Muscle layer of colon (tissue), 2 donors: ENCODE data around the gene TBC1D1.

Experiments used
- H3K27ac ChIP-seq: one replicate; pipeline ENCODE4 v1.7.0; 2013; ENCODE audit warnings: low read depth, mild to moderate bottlenecking, low read length, moderate library complexity
- H3K27me3 ChIP-seq, 2 donors: one replicate each; pipeline ENCODE4 v1.7.0; 2013; ENCODE audit warnings: low read length in 2 of 2, mild to moderate bottlenecking in 2 of 2; ENCODE audit not compliant: insufficient read depth in 2 of 2, control insufficient read depth in 1 of 2
- H3K36me3 ChIP-seq: one replicate; pipeline ENCODE4 v1.7.0; 2013; ENCODE audit warnings: mild to moderate bottlenecking, low read length; ENCODE audit not compliant: insufficient read depth
- H3K4me1 ChIP-seq: one replicate; pipeline ENCODE4 v1.7.0; 2013; ENCODE audit warnings: mild to moderate bottlenecking, low read length; ENCODE audit not compliant: insufficient read depth
- H3K4me3 ChIP-seq, 2 donors: one replicate each; pipeline ENCODE4 v1.7.0; 2013; ENCODE audit warnings: low read length in 2 of 2, low read depth in 1 of 2, mild to moderate bottlenecking in 1 of 2, moderate library complexity in 1 of 2
- H3K9ac ChIP-seq: one replicate; pipeline ENCODE4 v1.7.0; 2013; ENCODE audit warnings: low read length
- H3K9me3 ChIP-seq: one replicate; pipeline ENCODE4 v1.7.0; 2013; ENCODE audit warnings: mild to moderate bottlenecking, low read length
- donor health status: abdominal sarcoma.
- donor health status: Adenocarcinoma of cecum.

TBC1D1 gene

DNA sequence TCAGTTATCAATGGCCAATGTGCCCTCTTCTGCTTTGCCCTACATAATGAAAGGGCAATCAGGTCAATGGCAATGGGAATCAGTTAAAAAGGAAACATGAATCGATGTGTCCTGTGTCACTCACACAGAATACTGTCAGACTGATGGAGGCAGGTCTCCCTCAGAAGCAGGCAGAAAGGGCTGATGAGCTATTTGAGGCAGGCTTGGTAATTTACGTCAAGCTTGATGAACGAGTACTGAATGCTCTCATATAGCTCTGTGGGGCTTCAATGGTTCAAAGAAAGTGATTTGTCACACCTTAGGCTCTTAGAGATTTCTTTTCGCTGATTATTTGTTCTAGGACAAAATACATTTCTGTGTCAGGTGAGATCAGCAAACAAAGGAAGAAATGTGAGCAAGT, 22.6 kb upstream of the TBC1D1 start:
- no peaks in the 10 kb centered on the region for H3K27me3 ChIP-seq
- no peak overlapping the region for H3K9ac ChIP-seq
- no peak overlapping the region for H3K4me3 ChIP-seq
- H3K4me1 ChIP-seq: peaks cover 16% of the 10 kb centered on the region
- H3K36me3 ChIP-seq: peaks cover 5% of the 10 kb centered on the region
- no peaks in the 10 kb centered on the region for H3K9me3 ChIP-seq
- no peak overlapping the region for H3K27ac ChIP-seq

DNA sequence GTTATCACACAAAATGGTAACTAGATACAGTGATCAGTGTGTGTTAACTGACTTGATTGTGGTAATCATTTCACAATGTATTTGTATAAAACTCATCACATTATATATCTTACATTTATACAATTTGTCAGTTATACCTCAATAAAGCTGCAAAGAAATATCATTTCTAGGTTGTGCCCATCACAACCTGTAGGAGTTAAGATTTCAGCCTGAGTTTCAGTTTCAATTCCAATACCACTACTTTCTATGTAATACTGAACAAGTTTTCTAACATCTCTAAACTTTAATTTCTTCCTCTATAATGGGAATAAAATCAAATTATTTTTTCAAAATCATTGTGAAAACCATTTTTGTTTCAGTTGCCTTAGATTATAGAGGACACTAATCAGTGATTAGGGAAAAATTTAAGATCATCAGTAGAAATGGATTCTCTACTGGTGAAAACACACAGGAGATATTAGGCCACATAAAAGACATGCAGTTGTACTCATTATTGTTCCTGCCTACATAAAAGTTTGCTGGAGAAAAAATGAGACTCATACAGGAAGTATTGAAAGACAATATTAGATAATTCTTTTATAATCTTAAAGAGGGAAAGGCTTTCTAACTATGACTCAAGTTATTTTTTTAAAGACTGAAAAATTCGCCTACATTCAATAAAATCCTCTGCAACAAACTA, 18.4 kb upstream of the TBC1D1 start:
- Histone ChIP-seq H3K9ac (no peak overlapping the region), H3K27ac (peak overlapping the region; percentile 54), H3K9me3 (no peaks in the 10 kb centered on the region), H3K36me3 (no peaks in the 10 kb centered on the region), H3K4me1 (peaks cover 40% of the 10 kb centered on the region), H3K4me3 (no peak overlapping the region), H3K27me3 (no peaks in the 10 kb centered on the region)

DNA sequence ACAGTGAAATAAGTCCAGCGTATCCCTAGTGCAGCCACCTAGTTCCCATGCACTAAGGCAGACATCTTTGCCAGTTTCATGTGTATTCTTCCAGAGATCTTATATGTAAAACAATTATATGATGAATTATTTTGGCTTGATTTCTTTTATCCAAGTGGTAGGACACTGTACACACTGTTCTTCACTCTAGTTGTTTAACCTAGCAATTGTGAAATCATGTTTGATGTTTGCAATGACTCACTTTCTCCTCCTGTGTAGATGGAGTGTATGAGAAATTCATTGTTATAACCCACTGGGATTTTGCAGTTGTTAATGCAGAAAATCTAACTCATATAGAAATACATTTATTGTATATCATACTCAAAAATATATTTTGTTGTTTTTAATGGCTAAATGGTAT, 17.5 kb upstream of the TBC1D1 start:
- Histone ChIP-seq H3K9me3 (no peaks in the 10 kb centered on the region), H3K27ac (peak overlapping the region; percentile 71), H3K9ac (no peak overlapping the region), H3K36me3 (no peaks in the 10 kb centered on the region), H3K4me3 (no peak overlapping the region), H3K4me1 (peaks cover 40% of the 10 kb centered on the region), H3K27me3 (no peaks in the 10 kb centered on the region)

DNA sequence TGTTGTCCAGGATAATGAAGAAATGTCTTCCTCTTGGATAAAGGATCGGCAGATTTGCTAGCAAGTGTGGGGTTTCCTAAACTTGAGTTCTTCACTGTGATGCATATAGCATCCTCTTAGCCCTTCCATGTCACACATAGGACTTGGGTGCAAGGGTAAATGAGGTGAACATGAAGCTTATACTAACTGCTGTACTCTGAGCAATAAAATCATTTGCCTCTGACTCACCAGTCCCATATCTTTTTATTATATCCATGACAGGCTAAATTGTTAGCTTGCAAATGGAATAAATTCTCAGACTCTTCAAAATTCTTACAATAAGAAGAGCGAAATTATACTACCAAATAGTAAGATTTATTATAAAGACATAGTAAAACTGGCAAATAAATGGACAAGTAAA, 14.7 kb upstream of the TBC1D1 start:
- Histone ChIP-seq H3K4me1 (peaks cover 40% of the 10 kb centered on the region), H3K27ac (peak overlapping the region; percentile 45), H3K27me3 (no peaks in the 10 kb centered on the region), H3K9me3 (no peaks in the 10 kb centered on the region), H3K4me3 (peak overlapping the region in 1 of 2 donors; percentile 23), H3K36me3 (no peaks in the 10 kb centered on the region), H3K9ac (no peak overlapping the region)

DNA sequence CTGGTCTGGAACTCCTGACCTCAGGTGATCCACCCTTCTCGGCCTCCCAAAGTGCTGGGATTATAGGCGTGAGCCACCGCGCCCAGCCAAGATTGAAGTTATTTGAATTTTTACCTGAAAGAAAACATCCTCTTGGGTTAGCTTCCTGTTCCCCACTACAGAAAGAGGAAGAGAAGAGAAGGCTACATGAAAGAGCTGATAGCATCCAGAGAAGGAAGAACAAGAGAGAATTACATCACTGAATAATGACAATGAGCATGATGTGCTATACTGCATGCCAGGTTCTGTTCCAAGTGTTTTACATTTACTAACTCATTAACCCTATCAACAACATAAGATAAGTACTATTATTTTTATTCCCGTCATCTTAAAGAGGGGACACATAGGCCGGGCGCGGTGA, 11.5 kb upstream of the TBC1D1 start:
- H3K27me3 ChIP-seq: no peaks in the 10 kb centered on the region
- H3K9me3 ChIP-seq: no peaks in the 10 kb centered on the region
- H3K4me3 ChIP-seq: no peak overlapping the region
- no peaks in the 10 kb centered on the region for H3K36me3 ChIP-seq
- no peak overlapping the region for H3K27ac ChIP-seq
- H3K9ac ChIP-seq: no peak overlapping the region
- peaks cover 43% of the 10 kb centered on the region for H3K4me1 ChIP-seq

DNA sequence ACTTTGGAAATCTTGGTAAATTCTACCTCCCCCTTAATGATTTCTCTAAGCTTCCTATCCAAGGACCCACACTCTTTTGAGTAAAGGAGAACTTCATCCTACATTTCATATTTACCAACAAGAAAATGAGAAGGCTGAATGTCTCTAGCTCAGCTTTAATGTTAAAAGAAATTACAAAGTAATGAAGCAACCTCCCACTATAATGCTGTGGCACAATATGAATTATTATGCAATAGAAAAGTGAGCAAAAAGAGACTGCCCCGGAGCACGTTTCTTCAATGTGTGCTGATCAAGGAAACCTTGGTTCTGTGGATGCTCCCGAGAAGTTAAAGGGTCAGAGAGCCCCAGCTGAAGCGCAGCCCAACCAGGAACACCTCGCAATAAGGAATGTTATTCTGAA, 9.1 kb upstream of the TBC1D1 start:
- H3K36me3 ChIP-seq: no peaks in the 10 kb centered on the region
- H3K27ac ChIP-seq: peak overlapping the region; percentile 48
- no peak overlapping the region for H3K4me3 ChIP-seq
- no peak overlapping the region for H3K9ac ChIP-seq
- H3K4me1 ChIP-seq: peaks cover 41% of the 10 kb centered on the region
- no peaks in the 10 kb centered on the region for H3K27me3 ChIP-seq
- H3K9me3 ChIP-seq: no peaks in the 10 kb centered on the region

DNA sequence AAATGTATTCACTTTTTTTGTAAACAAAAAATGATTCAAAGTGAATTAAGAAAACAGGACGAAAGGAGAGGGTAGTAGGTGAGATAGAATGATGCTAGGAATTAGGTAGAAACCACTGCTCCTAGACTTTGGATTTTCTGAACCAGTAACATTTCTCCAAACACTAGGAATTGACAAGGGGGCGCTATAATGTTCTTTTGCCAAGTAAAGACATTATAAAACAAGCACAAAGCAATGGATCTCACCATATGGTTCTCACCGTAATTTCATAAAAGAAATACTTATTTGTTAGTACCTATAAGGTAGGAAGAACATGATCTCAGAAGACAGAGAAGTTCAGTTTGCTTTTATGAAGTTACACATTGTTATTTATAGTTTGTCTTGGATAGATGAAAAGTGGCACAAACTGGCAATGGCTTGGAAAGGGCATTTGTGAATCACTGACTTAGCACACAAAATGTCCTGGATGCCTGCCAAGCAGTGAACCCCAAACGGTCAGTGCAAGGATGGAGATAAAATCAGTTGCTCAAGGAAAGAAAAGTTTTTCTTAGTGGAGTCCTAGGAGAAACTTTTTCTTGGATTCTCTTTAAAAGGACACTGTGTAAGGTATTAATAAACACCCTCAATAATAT, 8.1 kb upstream of the TBC1D1 start:
- Histone ChIP-seq H3K4me3 (no peak overlapping the region), H3K27me3 (no peaks in the 10 kb centered on the region), H3K4me1 (peaks cover 46% of the 10 kb centered on the region), H3K27ac (peak overlapping the region; percentile 29), H3K9me3 (no peaks in the 10 kb centered on the region), H3K9ac (no peak overlapping the region), H3K36me3 (no peaks in the 10 kb centered on the region)

DNA sequence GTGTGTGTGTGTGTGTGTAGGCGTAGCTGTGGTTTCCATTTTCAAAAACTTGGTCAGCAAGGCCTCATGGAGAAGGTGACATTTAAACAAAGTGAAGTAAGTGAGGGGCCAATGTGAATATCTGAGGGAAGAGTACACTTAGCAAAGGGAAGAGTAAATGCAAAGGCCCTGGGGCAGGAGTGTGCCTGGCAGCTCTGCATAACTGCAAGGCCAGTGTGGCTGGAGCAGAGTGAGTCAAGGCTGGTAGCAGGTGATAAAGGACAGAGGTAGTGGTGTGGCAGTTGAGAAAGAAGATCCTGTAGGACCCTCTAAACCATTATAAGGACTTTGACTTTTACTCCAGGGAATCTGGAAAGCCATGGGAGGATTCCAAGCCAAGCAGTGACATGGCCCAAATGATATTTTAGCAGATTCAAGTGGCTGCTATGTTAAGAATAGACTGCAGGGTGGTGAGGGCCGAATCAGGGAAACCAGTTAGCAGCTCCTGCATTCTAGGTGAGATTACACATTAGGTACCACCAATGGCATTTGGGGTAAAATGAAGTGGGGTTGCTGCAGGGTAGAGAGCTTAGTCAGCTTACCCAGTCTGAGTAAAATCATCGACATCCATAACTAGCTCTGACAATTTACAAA, 5.9 kb upstream of the TBC1D1 start:
- H3K27ac ChIP-seq: peak overlapping the region; percentile 80
- H3K4me3 ChIP-seq: no peak overlapping the region
- H3K36me3 ChIP-seq: no peaks in the 10 kb centered on the region
- no peaks in the 10 kb centered on the region for H3K27me3 ChIP-seq
- H3K9me3 ChIP-seq: no peaks in the 10 kb centered on the region
- no peak overlapping the region for H3K9ac ChIP-seq
- peaks cover 68% of the 10 kb centered on the region for H3K4me1 ChIP-seq

DNA sequence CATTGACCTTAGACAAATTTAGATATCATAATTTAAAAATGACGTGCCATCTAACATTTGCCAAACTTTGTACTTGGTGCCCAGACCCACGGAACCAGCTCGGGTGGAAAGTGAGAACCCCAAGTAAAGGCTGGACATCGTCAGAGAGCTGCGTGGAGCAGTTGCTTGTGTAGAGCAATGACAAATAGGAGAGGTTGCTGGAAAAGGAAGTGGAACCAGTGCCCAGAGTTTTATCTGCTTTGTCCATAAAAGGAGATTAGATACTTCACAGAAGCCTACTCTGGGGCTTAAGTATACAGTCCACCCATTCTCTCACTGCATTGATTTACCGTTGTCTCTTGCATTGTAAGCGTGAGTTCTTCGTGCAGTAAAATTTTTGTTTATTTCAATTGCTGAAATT, 5.4 kb upstream of the TBC1D1 start:
- Histone ChIP-seq H3K4me3 (no peak overlapping the region), H3K36me3 (no peaks in the 10 kb centered on the region), H3K9ac (no peak overlapping the region), H3K9me3 (no peaks in the 10 kb centered on the region), H3K27me3 (no peaks in the 10 kb centered on the region), H3K27ac (peak overlapping the region; percentile 80), H3K4me1 (peaks cover 68% of the 10 kb centered on the region)

DNA sequence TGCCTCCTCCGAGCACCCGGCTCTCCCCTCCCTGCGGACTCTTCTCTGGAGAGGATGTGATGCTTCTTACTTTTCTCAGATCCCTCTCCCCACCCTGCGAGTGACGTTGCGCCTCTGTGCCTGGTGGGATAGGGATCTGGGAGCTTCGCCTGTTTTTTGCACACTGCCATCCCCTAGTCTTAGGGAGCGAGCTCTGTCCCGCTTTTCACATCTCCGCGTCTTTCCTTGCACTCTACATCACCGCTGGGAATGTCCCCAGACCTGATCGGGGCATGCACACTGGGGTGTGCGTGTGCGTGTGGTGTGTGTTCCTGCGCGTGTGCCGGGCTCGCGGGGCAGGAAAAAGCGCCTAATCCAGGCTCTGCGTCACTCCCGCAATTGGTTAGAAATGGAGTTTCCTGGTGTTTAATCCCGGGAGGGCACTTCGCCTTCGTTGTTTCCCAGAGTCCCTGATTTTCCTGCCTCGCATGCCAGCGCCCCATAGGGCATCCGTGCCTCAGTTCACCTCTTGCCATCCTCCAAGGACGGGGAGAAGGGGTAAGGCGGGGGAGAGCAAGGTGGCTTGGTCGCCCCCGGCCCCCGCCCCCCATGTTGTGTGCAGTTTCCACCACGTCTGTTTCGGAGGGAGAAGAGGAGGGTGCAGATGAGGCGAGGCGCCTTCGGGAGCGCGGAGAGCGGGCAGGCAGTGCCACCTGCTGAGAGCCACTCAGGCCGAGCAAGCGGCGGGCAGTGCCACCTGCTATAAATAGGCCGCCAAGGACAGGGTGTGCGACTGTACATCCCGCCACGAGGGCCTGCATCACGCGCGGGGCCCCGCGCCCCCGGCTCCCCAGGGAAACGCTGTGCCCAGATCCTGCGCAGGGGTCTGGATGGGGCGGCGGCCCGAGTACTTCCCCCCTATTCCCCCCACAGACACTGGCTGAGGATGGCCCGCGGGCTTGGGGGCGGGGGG, 759 bp upstream of the TBC1D1 start:
- Histone ChIP-seq H3K9me3 (no peaks in the 10 kb centered on the region), H3K4me1 (peaks cover 61% of the 10 kb centered on the region), H3K4me3 (peak overlapping the region; percentile 75 to 82), H3K9ac (peak overlapping the region; percentile 66), H3K27me3 (no peaks in the 10 kb centered on the region), H3K36me3 (no peaks in the 10 kb centered on the region), H3K27ac (peak overlapping the region; percentile 96)
